Measurements from ENCODE around the gene ZNF136. TPM values are rescaled to one million over a fixed set of nuclear protein-coding genes. Genes with fewer than 3 reads are reported as not detected.

Gene ZNF136
- total RNA-seq, 1 donor from 2014 or later, result 12.4 TPM

GRCh38 chr19:12156223-12157058 lies 6.5 kb upstream of the ZNF136 start, which contains the start of gene ZNF625:
ZNF625 (minus strand) TSS chr19:12156734; CDS start chr19:12156558, 176 bp downstream.
- H3K36me3 Mint-ChIP-seq (ENCODE audit: low read depth, unreplicated experiment), result peaks cover 10% of the 10 kb centered on the region
- no peaks in the 10 kb centered on the region for H3K9me3 Mint-ChIP-seq (ENCODE audit: unreplicated experiment)
- H3K4me1 Mint-ChIP-seq (ENCODE audit: unreplicated experiment), result peaks cover 16% of the 10 kb centered on the region
- peak; percentile 86 for DNase-seq (ENCODE audit: low spot score)
- H3K27ac Mint-ChIP-seq (ENCODE audit: unreplicated experiment), result peak within 1 kb of the TSS; percentile 86
- TF ChIP-seq CTCF (IDR thresholded peaks at IDR 0.05; ENCODE audit: unreplicated experiment), result no peak
- peak within 1 kb of the TSS; percentile 87 for H3K4me3 Mint-ChIP-seq (ENCODE audit: unreplicated experiment)
- H3K27me3 Mint-ChIP-seq (ENCODE audit: unreplicated experiment), result peaks cover 12% of the 10 kb centered on the region

- Mint-ChIP-seq H3K36me3 (ENCODE audit: low read depth, unreplicated experiment) (peaks cover 8% of the 10 kb centered on the region), H3K27ac (ENCODE audit: unreplicated experiment) (no peak overlapping the region), H3K9me3 (ENCODE audit: unreplicated experiment) (no peaks in the 10 kb centered on the region), H3K4me3 (ENCODE audit: unreplicated experiment) (no peak overlapping the region), H3K27me3 (ENCODE audit: unreplicated experiment) (peaks cover 16% of the 10 kb centered on the region), H3K4me1 (ENCODE audit: unreplicated experiment) (peaks cover 22% of the 10 kb centered on the region)
- TF ChIP-seq CTCF (IDR thresholded peaks at IDR 0.05; ENCODE audit: unreplicated experiment), result no peak
- no peak for DNase-seq (ENCODE audit: low spot score)
Observed at GRCh38 chr19:12159773-12160414, 3.0 kb upstream of the ZNF136 start.

- peaks cover 10% of the 10 kb centered on the region for H3K27me3 Mint-ChIP-seq (ENCODE audit: unreplicated experiment)
Observed at GRCh38 chr19:12162513-12162881, 399 bp upstream of the ZNF136 start.

GRCh38 chr19:12163826-12164225 lies 930 bp downstream of the ZNF136 start:
- DNase-seq (ENCODE audit: low spot score), result no peak
- Mint-ChIP-seq H3K27ac (ENCODE audit: unreplicated experiment) (peak overlapping the region; percentile 96), H3K27me3 (ENCODE audit: unreplicated experiment) (peaks cover 10% of the 10 kb centered on the region), H3K4me1 (ENCODE audit: unreplicated experiment) (peaks cover 20% of the 10 kb centered on the region), H3K4me3 (ENCODE audit: unreplicated experiment) (peak overlapping the region; percentile 95), H3K9me3 (ENCODE audit: unreplicated experiment) (no peaks in the 10 kb centered on the region), H3K36me3 (ENCODE audit: low read depth, unreplicated experiment) (peaks cover 13% of the 10 kb centered on the region)
- TF ChIP-seq CTCF (IDR thresholded peaks at IDR 0.05; ENCODE audit: unreplicated experiment), result no peak

More at GRCh38 chr19:12162513-12162881, 399 bp upstream of the ZNF136 start:
- Mint-ChIP-seq H3K9me3 (ENCODE audit: unreplicated experiment) (no peaks in the 10 kb centered on the region), H3K27ac (ENCODE audit: unreplicated experiment) (peak overlapping the region; percentile 95), H3K4me1 (ENCODE audit: unreplicated experiment) (peaks cover 20% of the 10 kb centered on the region), H3K4me3 (ENCODE audit: unreplicated experiment) (peak overlapping the region; percentile 88), H3K36me3 (ENCODE audit: low read depth, unreplicated experiment) (peaks cover 13% of the 10 kb centered on the region)
- TF ChIP-seq CTCF (IDR thresholded peaks at IDR 0.05; ENCODE audit: unreplicated experiment), result no peak
- no peak for DNase-seq (ENCODE audit: low spot score)

- peaks cover 4% of the 10 kb centered on the region for H3K27me3 Mint-ChIP-seq (ENCODE audit: unreplicated experiment)
- no peak overlapping the region for H3K27ac Mint-ChIP-seq (ENCODE audit: unreplicated experiment)
- TF ChIP-seq CTCF (IDR thresholded peaks at IDR 0.05; ENCODE audit: unreplicated experiment), result no peak
- DNase-seq (ENCODE audit: low spot score), result no peak
- peaks cover 20% of the 10 kb centered on the region for H3K4me1 Mint-ChIP-seq (ENCODE audit: unreplicated experiment)
- no peak overlapping the region for H3K4me3 Mint-ChIP-seq (ENCODE audit: unreplicated experiment)
- no peaks in the 10 kb centered on the region for H3K9me3 Mint-ChIP-seq (ENCODE audit: unreplicated experiment)
- H3K36me3 Mint-ChIP-seq (ENCODE audit: low read depth, unreplicated experiment), result peaks cover 18% of the 10 kb centered on the region
Observed at GRCh38 chr19:12166626-12167025, 3.7 kb downstream of the ZNF136 start.
